SJCRH30 (cell line): ENCODE data around the gene BCAS4. TPM values are rescaled to one million over a fixed set of nuclear protein-coding genes. Genes with fewer than 3 reads are reported as not detected.
"Not testable (repeated sequence)": the region's sequence is repeated elsewhere in the genome, so short reads cannot be mapped to it uniquely, and the experiment has no call there.

Source experiments
- DNase-seq, 2 experiments: peaks; one replicate each; pipeline ENCODE4 v3.0.0-alpha.2; 2015 to 2020
- H3K27ac ChIP-seq: fragments of 250-450 bp; sonication (Bioruptor Pico); 2 replicates; pipeline ENCODE4 v1.5.1; 2020; ENCODE audit warnings: mild to moderate bottlenecking, moderate library complexity
- H3K27me3 ChIP-seq: fragments of 250-450 bp; sonication (Bioruptor Pico); 2 replicates; pipeline ENCODE4 v1.5.1; 2020; ENCODE audit warnings: mild to moderate bottlenecking, moderate library complexity
- H3K36me3 ChIP-seq: fragments of 250-450 bp; sonication (Bioruptor Pico); 2 replicates; pipeline ENCODE4 v1.5.1; 2020; ENCODE audit warnings: mild to moderate bottlenecking, moderate library complexity
- H3K4me1 ChIP-seq: fragments of 250-450 bp; sonication (Bioruptor Pico); 2 replicates; pipeline ENCODE4 v1.5.1; 2020; ENCODE audit warnings: mild to moderate bottlenecking, moderate library complexity
- H3K4me3 ChIP-seq: fragments of 250-450 bp; sonication (Bioruptor Pico); 2 replicates; pipeline ENCODE4 v1.5.1; 2020; ENCODE audit warnings: mild to moderate bottlenecking, moderate library complexity
- H3K9me3 ChIP-seq: fragments of 250-450 bp; sonication (Bioruptor Pico); replicated peaks from 2 replicates; pipeline ENCODE4 v1.5.1; 2020; ENCODE audit warnings: mild to moderate bottlenecking, moderate library complexity
- total RNA-seq: library from RNA; depleted of rRNA; stranded (reverse); fragments of >200 nt; shearing (Covaris generic); gene quantifications from 2 replicates; pipeline ENCODE4 v1.2.3, GENCODE V29; 2014

Gene BCAS4
- total RNA-seq, 1 experiment from 2014 or later = 5.8 TPM

- Histone ChIP-seq H3K27me3 (no peaks in the 10 kb centered on the region), H3K4me3 (no peak overlapping the region), H3K36me3 (no peaks in the 10 kb centered on the region), H3K27ac (no peak overlapping the region), H3K4me1 (peaks cover 8% of the 10 kb centered on the region), H3K9me3 (no peaks in the 10 kb centered on the region)
- DNase-seq = no peak
These were observed 11.0 kb upstream of the BCAS4 start for GRCh38 chr20:50783903-50784302.

- Histone ChIP-seq H3K36me3 (no peaks in the 10 kb centered on the region), H3K27ac (no peak overlapping the region), H3K27me3 (no peaks in the 10 kb centered on the region), H3K4me1 (peaks cover 8% of the 10 kb centered on the region), H3K9me3 (no peaks in the 10 kb centered on the region), H3K4me3 (no peak overlapping the region)
- DNase-seq = no peak
These were observed 10.4 kb upstream of the BCAS4 start for GRCh38 chr20:50784464-50784863.

- H3K27me3 ChIP-seq = no peaks in the 10 kb centered on the region
- H3K4me1 ChIP-seq = peaks cover 18% of the 10 kb centered on the region
- H3K36me3 ChIP-seq = no peaks in the 10 kb centered on the region
- DNase-seq = no peak
- no peak overlapping the region for H3K4me3 ChIP-seq
- no peak overlapping the region for H3K27ac ChIP-seq
- H3K9me3 ChIP-seq = no peaks in the 10 kb centered on the region
These were observed 8.2 kb upstream of the BCAS4 start for GRCh38 chr20:50786703-50787102.

- no peak overlapping the region for H3K4me3 ChIP-seq
- no peak overlapping the region for H3K27ac ChIP-seq
- H3K9me3 ChIP-seq = no peaks in the 10 kb centered on the region
- peaks cover 18% of the 10 kb centered on the region for H3K4me1 ChIP-seq
- H3K27me3 ChIP-seq = no peaks in the 10 kb centered on the region
- H3K36me3 ChIP-seq = no peaks in the 10 kb centered on the region
- DNase-seq = no peak
These were observed 7.7 kb upstream of the BCAS4 start for GRCh38 chr20:50787181-50787580.

GRCh38 chr20:50788045-50788991, 6.5 kb upstream of the BCAS4 start:
- peak; percentile 74 to 81 for DNase-seq
- Histone ChIP-seq H3K36me3 (no peaks in the 10 kb centered on the region), H3K4me1 (peaks cover 28% of the 10 kb centered on the region), H3K4me3 (peak overlapping the region; percentile 15), H3K27ac (no peak overlapping the region), H3K27me3 (no peaks in the 10 kb centered on the region), H3K9me3 (no peaks in the 10 kb centered on the region)

GRCh38 chr20:50789968-50790650, 4.8 kb upstream of the BCAS4 start:
- DNase-seq = no peak
- Histone ChIP-seq H3K27me3 (no peaks in the 10 kb centered on the region), H3K9me3 (no peaks in the 10 kb centered on the region), H3K4me3 (peak overlapping the region; percentile 37; the same call in 1 of the 2 replicates), H3K27ac (peak overlapping the region; percentile 78), H3K4me1 (peaks cover 28% of the 10 kb centered on the region), H3K36me3 (no peaks in the 10 kb centered on the region)

- H3K4me3 ChIP-seq = peak overlapping the region; percentile 37
- DNase-seq = peak; percentile 97 to 98
- peaks cover 30% of the 10 kb centered on the region for H3K4me1 ChIP-seq
- H3K9me3 ChIP-seq = no peaks in the 10 kb centered on the region
- no peaks in the 10 kb centered on the region for H3K27me3 ChIP-seq
- H3K36me3 ChIP-seq = no peaks in the 10 kb centered on the region
- H3K27ac ChIP-seq = peak overlapping the region; percentile 78
These were observed 4.1 kb upstream of the BCAS4 start for GRCh38 chr20:50790651-50791277.

- peaks cover 30% of the 10 kb centered on the region for H3K4me1 ChIP-seq
- DNase-seq = peak; percentile 55 to 77
These were observed 1.9 kb upstream of the BCAS4 start for GRCh38 chr20:50792708-50793574.

GRCh38 chr20:50793575-50794016, 1.3 kb upstream of the BCAS4 start:
- peak in 1 of 2 experiments; percentile 55 for DNase-seq
- not testable (repeated sequence) for H3K27me3 ChIP-seq
- H3K4me1 ChIP-seq = peaks cover 24% of the 10 kb centered on the region

More at GRCh38 chr20:50792708-50793574, 1.9 kb upstream of the BCAS4 start:
- H3K27me3 ChIP-seq = no peaks in the 10 kb centered on the region
- H3K9me3 ChIP-seq = no peaks in the 10 kb centered on the region
- peak overlapping the region; percentile 9 for H3K27ac ChIP-seq
- H3K4me3 ChIP-seq = peak overlapping the region; percentile 14; the same call in 1 of the 2 replicates
- no peaks in the 10 kb centered on the region for H3K36me3 ChIP-seq

GRCh38 chr20:50794181-50794845, 548 bp upstream of the BCAS4 start:
- H3K4me1 ChIP-seq = peaks cover 23% of the 10 kb centered on the region
- H3K4me3 ChIP-seq = peak overlapping the region; percentile 82

More at GRCh38 chr20:50793575-50794016, 1.3 kb upstream of the BCAS4 start:
- H3K4me3 ChIP-seq, H3K36me3 ChIP-seq, H3K27ac ChIP-seq, H3K9me3 ChIP-seq: not testable (repeated sequence)

GRCh38 chr20:50797142-50797541, 2.3 kb downstream of the BCAS4 start:
- Histone ChIP-seq H3K27me3 (peaks cover 3% of the 10 kb centered on the region), H3K27ac (no peak overlapping the region), H3K9me3 (no peaks in the 10 kb centered on the region), H3K36me3 (no peaks in the 10 kb centered on the region), H3K4me3 (no peak overlapping the region), H3K4me1 (peaks cover 13% of the 10 kb centered on the region)
- DNase-seq = no peak

More at GRCh38 chr20:50794181-50794845, 548 bp upstream of the BCAS4 start:
- Histone ChIP-seq H3K27ac (no peak overlapping the region), H3K36me3 (no peaks in the 10 kb centered on the region), H3K9me3 (no peaks in the 10 kb centered on the region), H3K27me3 (no peaks in the 10 kb centered on the region; the same call in 1 of the 2 replicates)
- DNase-seq = peak in 1 of 2 experiments; percentile 45

- Histone ChIP-seq H3K27me3 (peaks cover 3% of the 10 kb centered on the region), H3K4me3 (no peak overlapping the region), H3K36me3 (no peaks in the 10 kb centered on the region), H3K27ac (no peak overlapping the region), H3K4me1 (peaks cover 3% of the 10 kb centered on the region; the same call in 1 of the 2 replicates), H3K9me3 (no peaks in the 10 kb centered on the region)
- DNase-seq = no peak
These were observed 3.8 kb downstream of the BCAS4 start for GRCh38 chr20:50798650-50799049.

- Histone ChIP-seq H3K4me3 (no peak overlapping the region), H3K36me3 (no peaks in the 10 kb centered on the region), H3K27me3 (peaks cover 3% of the 10 kb centered on the region), H3K9me3 (no peaks in the 10 kb centered on the region), H3K27ac (no peak overlapping the region), H3K4me1 (peaks cover 3% of the 10 kb centered on the region; the same call in 1 of the 2 replicates)
- DNase-seq = no peak
These were observed 4.5 kb downstream of the BCAS4 start for GRCh38 chr20:50799176-50799889.
